Measurements from ENCODE around the gene TMC3. TPM values are rescaled to one million over a fixed set of nuclear protein-coding genes. Genes with fewer than 3 reads are reported as not detected.
"Not testable (repeated sequence)": the region's sequence is repeated elsewhere in the genome, so short reads cannot be mapped to it uniquely, and the experiment has no call there.

The TMC3 gene
- total RNA-seq, 1 donor from 2014 or later = not detected

DNA sequence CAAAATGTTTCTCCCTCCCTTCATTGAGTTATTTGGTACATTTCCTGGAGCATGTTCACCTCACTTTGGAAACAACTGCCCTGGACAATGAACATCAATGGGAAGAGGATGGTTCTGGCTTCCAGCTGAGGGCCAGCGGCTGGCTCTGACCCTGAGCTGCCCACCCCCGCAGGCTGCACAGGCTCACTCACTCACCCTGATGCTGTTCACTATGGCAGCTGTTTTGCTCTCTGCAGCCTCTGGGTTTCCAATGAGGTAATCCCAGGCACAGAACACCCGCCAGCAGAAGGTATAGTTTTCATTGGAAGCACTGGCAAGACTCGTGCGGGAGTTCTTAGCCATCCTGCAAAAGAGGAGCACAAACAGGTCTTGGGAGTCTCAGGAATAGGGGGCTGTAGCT lies 17.8 kb downstream of the TMC3 start:
- DNase-seq (ENCODE audit: low spot score) = no peak
- Mint-ChIP-seq H3K9me3 (no peaks in the 10 kb centered on the region), H3K4me3 (no peak overlapping the region), H3K27me3 (ENCODE audit: insufficient read depth) (peaks cover 14% of the 10 kb centered on the region), H3K4me1 (ENCODE audit: low read depth) (no peaks in the 10 kb centered on the region), H3K27ac (no peak overlapping the region), H3K36me3 (ENCODE audit: low read depth) (no peaks in the 10 kb centered on the region)
- intact Hi-C loops (cut with micrococcal nuclease) = no loop called here

DNA sequence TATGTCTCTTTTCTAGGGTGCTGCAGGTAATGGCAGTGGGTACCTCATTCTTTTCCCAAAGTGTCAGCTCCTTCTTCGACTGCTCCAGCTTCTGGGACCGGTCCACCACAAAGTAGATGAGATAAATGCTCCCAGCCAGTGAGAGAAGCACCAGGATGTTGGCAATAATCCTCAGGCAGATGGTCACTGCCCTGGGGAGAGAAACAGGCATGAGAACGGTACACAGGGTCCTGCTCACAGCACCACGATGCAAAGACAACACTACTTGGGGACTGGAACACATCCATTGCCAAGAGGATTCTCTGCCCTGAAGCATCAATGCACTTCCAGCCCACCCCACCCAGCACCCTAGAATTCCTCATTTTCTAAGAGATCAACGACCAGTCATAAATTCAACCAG lies 22.4 kb downstream of the TMC3 start:
- intact Hi-C loops (cut with micrococcal nuclease) = no loop called here
- Mint-ChIP-seq H3K36me3 (ENCODE audit: low read depth) (no peaks in the 10 kb centered on the region), H3K4me3 (no peak overlapping the region), H3K27me3 (ENCODE audit: insufficient read depth) (peaks cover 2% of the 10 kb centered on the region), H3K9me3 (no peaks in the 10 kb centered on the region), H3K4me1 (ENCODE audit: low read depth) (no peaks in the 10 kb centered on the region), H3K27ac (no peak overlapping the region)
- no peak for DNase-seq (ENCODE audit: low spot score)

DNA sequence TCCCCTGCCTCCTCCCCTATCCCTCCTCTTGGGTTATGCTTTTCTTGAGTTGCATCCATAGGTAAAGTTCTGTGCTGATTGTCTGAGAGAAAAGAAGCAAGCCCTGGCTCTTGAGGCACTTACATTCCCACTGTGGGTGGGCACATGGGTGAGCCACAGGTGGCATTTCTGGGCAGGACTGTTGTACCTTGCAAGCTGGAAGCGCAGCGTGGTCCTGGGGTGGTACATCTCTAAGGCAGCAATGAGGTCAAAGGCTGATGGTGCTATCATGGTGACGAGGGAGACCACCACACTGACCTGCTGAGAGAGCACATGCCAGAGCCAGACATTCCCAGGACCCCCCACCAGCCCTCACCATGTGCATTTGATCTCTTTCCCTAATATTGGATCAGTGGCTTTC lies 24.7 kb downstream of the TMC3 start:
- H3K36me3 Mint-ChIP-seq (ENCODE audit: low read depth) = no peaks in the 10 kb centered on the region
- H3K4me1 Mint-ChIP-seq (ENCODE audit: low read depth) = no peaks in the 10 kb centered on the region
- H3K4me3 Mint-ChIP-seq = no peak overlapping the region
- DNase-seq (ENCODE audit: low spot score) = no peak
- no peak overlapping the region for H3K27ac Mint-ChIP-seq
- H3K27me3 Mint-ChIP-seq (ENCODE audit: insufficient read depth) = peaks cover 2% of the 10 kb centered on the region
- intact Hi-C loops (cut with micrococcal nuclease) = no loop called here
- H3K9me3 Mint-ChIP-seq = no peaks in the 10 kb centered on the region

DNA sequence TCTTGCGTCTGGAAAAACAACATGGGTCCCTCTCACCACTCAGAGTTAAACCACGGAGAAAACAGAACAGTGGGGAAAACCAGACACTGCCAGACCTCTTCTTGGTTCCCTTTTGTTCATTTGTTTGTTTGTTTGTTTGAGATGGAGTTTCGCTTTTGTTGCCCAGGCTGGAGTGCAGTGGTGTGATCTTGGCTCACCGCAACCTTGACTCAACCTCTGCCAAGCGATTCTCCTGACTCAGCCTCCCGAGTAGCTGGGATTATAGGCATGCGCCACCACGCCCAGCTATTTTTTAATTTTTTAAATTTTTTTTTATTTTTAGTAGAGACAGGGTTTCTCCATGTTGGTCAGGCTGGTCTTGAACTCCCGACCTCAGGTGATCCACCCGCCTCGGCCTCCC lies 25.3 kb downstream of the TMC3 start:
- H3K27me3 Mint-ChIP-seq (ENCODE audit: insufficient read depth); H3K4me1 Mint-ChIP-seq (ENCODE audit: low read depth); H3K27ac Mint-ChIP-seq; H3K9me3 Mint-ChIP-seq; H3K4me3 Mint-ChIP-seq; intact Hi-C loops (cut with micrococcal nuclease); H3K36me3 Mint-ChIP-seq (ENCODE audit: low read depth); DNase-seq (ENCODE audit: low spot score): not testable (repeated sequence)

DNA sequence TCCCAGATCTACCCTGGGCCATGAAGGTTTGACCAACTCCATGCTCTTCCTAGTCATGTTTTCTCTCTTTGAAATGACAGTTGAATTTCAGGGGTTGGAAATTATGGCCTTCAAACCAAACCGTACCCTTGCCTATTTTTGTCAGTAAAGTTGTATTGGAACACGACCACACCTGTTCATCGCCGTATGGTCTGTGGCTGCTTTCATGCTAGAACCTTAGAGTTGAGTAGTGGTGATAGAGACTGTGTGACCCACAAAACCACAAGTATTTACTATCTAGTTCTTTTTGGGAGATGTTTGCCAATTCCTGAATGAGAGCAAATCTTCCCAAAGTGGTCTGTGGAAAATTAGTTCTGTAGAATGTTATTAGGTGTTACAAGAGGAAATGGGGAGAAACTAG lies 26.1 kb downstream of the TMC3 start:
- Mint-ChIP-seq H3K4me1 (ENCODE audit: low read depth) (no peaks in the 10 kb centered on the region), H3K36me3 (ENCODE audit: low read depth) (no peaks in the 10 kb centered on the region), H3K27me3 (ENCODE audit: insufficient read depth) (peaks cover 5% of the 10 kb centered on the region), H3K27ac (no peak overlapping the region), H3K9me3 (no peaks in the 10 kb centered on the region), H3K4me3 (no peak overlapping the region)
- intact Hi-C loops (cut with micrococcal nuclease) = no loop called here
- no peak for DNase-seq (ENCODE audit: low spot score)

DNA sequence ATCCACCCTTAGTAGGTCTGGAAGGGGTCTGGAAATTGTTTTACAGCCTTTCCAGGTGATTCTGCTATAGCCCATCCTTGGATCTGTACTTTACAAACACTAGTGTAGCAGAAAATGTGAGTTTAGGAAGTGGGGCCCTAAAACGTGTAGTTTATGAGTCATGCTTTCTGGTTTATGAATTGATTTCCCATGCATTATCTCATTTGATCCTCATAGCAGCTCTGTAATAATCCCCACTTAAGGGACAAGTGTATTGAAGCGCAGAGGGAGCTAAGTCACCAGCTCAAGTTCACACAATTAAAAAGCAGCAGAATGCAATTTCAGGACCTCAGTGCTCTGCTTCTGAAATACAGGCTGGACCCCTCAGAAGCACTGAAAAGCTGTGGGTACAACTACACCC lies 27.4 kb downstream of the TMC3 start:
- no peak for DNase-seq (ENCODE audit: low spot score)
- Mint-ChIP-seq H3K9me3 (no peaks in the 10 kb centered on the region), H3K27ac (no peak overlapping the region), H3K36me3 (ENCODE audit: low read depth) (no peaks in the 10 kb centered on the region), H3K4me3 (no peak overlapping the region), H3K27me3 (ENCODE audit: insufficient read depth) (peaks cover 7% of the 10 kb centered on the region), H3K4me1 (ENCODE audit: low read depth) (no peaks in the 10 kb centered on the region)
- intact Hi-C loops (cut with micrococcal nuclease) = no loop called here

DNA sequence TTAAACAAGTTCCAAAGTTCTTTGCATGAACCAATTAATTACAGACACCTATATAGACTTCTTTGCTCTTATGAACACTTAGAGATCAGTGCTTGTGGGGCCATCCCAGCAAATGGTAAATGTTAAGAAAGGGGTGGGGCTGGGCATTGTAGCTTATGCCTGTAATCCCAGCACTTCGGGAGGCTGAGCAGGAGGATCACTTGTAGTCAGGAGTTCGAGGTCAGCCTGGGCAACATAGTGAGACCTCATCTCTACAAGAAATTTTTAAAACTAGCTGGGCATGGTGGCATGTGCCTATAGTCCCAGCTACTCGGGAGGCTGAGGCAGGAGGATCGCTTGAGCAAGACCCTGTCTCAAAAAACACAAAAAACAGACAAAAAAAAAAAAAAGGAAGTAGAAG lies 30.6 kb downstream of the TMC3 start:
- no peak for DNase-seq (ENCODE audit: low spot score)
- no peak overlapping the region for H3K27ac Mint-ChIP-seq
- H3K4me1 Mint-ChIP-seq (ENCODE audit: low read depth) = no peaks in the 10 kb centered on the region
- no peaks in the 10 kb centered on the region for H3K36me3 Mint-ChIP-seq (ENCODE audit: low read depth)
- H3K9me3 Mint-ChIP-seq = no peaks in the 10 kb centered on the region
- no peak overlapping the region for H3K4me3 Mint-ChIP-seq
- peaks cover 17% of the 10 kb centered on the region for H3K27me3 Mint-ChIP-seq (ENCODE audit: insufficient read depth)
- intact Hi-C loops (cut with micrococcal nuclease) = no loop called here

DNA sequence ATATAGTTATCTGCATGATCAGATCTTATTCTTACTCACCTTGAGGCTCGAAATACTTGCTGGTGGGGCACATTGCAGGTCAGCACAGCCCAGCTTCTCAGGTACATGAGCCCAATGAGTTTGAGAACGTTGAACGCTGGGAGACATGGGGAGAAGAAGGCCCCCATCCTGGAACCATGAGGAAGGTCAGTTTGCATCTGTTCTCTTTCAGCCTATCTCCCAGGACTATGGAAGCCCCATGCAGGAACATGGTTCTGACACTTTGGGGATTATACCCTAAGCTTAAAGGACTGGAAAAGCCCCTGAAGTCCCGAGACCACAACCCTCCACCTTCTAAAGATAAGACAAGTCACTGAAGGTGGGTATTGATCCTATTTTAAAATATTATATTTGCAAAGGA lies 32.7 kb downstream of the TMC3 start:
- Mint-ChIP-seq H3K4me3 (no peak overlapping the region), H3K9me3 (no peaks in the 10 kb centered on the region), H3K36me3 (ENCODE audit: low read depth) (no peaks in the 10 kb centered on the region), H3K27me3 (ENCODE audit: insufficient read depth) (peaks cover 17% of the 10 kb centered on the region), H3K4me1 (ENCODE audit: low read depth) (no peaks in the 10 kb centered on the region), H3K27ac (no peak overlapping the region)
- DNase-seq (ENCODE audit: low spot score) = no peak
- intact Hi-C loops (cut with micrococcal nuclease) = no loop called here

DNA sequence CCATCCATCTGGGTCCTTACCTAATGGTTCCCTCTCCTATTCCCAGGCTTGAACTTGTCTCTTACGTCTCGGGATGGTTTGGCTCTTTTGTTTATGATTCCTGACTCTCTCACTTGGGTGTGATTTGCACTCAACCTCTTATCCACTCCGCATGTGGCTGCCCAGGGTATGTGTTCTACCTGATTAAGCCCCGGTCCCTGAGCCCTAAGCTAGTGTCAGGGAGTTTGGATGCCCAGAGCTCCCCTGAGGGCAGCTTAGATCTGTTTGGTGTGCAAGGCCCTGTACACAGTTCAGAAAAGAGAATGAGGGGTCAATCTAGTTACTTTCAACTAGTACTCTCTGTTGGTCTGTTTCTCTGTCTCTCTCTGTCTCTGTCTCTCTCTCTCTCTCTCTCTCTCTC lies 34.2 kb downstream of the TMC3 start:
- H3K27ac Mint-ChIP-seq = no peak overlapping the region
- no peaks in the 10 kb centered on the region for H3K9me3 Mint-ChIP-seq

DNA sequence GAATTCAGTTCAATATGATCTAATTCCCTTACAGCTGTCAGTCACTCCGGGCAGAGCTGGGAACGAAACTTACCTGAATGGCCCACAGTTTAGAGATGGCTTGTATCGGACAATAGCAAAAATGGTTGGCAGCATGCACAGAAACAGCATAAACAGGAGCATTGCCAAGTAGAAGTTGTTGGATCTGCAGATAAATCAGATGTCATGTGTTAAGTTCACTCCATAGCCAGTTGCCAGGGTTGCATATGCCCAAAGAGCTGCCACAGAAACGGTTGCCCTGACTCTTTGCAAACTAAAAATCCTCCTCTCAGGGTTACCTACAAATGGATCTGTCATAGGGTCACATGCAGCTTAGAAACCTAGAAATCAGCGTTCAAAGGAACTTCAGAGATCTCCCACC lies 34.7 kb downstream of the TMC3 start:
- Mint-ChIP-seq H3K4me3 (no peak overlapping the region), H3K36me3 (ENCODE audit: low read depth) (no peaks in the 10 kb centered on the region), H3K9me3 (no peaks in the 10 kb centered on the region), H3K27me3 (ENCODE audit: insufficient read depth) (peaks cover 17% of the 10 kb centered on the region), H3K4me1 (ENCODE audit: low read depth) (no peaks in the 10 kb centered on the region), H3K27ac (no peak overlapping the region)
- intact Hi-C loops (cut with micrococcal nuclease) = no loop called here
- DNase-seq (ENCODE audit: low spot score) = no peak

More for the DNA sequence above, 34.2 kb downstream of the TMC3 start:
- Mint-ChIP-seq H3K27me3 (ENCODE audit: insufficient read depth) (peaks cover 17% of the 10 kb centered on the region), H3K4me3 (no peak overlapping the region), H3K4me1 (ENCODE audit: low read depth) (no peaks in the 10 kb centered on the region), H3K36me3 (ENCODE audit: low read depth) (no peaks in the 10 kb centered on the region)
- intact Hi-C loops (cut with micrococcal nuclease) = no loop called here
- DNase-seq (ENCODE audit: low spot score) = no peak

DNA sequence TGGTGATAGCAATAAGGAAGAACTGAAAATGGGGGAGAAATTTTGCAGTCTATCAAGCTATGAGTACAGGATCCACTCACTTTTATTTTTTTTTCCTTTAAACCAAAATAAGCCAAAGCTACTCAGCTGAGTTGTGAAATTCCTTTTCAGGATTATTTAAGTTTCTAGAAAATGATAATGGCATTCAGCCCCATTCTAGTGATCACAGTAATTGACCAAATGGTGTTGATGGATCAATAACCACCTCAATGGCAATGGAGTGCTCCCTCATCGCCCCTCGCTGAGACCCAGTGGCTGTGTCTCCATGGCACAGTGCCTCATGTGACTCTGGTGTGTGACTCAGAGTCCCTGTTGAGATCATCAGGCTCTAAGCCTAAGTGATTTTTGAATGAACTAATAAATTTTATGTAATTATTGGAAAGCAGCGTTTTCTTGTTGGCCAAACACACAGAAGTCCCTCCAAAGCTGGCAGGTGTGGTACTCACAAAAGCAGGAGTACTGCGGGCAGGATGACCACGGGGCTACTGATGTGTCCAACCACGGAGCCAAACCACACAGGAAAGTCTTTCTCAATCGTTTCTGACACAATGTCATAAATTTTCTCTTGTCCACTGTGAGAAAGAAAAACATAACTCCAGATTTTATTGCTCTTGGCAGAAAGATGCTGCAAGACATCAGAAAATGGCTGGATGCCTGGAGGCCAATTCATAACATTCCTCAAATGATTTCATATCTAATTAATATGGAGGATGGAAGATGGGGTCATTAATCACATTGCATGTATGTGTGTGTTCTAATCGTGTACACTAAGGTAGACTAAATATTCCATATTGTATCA lies 35.6 kb downstream of the TMC3 start:
- H3K9me3 Mint-ChIP-seq = no peaks in the 10 kb centered on the region
- peaks cover 12% of the 10 kb centered on the region for H3K27me3 Mint-ChIP-seq (ENCODE audit: insufficient read depth)
- intact Hi-C loops (cut with micrococcal nuclease) = no loop called here
- no peaks in the 10 kb centered on the region for H3K4me1 Mint-ChIP-seq (ENCODE audit: low read depth)
- no peaks in the 10 kb centered on the region for H3K36me3 Mint-ChIP-seq (ENCODE audit: low read depth)
- H3K27ac Mint-ChIP-seq = no peak overlapping the region
- no peak overlapping the region for H3K4me3 Mint-ChIP-seq
- DNase-seq (ENCODE audit: low spot score) = no peak

DNA sequence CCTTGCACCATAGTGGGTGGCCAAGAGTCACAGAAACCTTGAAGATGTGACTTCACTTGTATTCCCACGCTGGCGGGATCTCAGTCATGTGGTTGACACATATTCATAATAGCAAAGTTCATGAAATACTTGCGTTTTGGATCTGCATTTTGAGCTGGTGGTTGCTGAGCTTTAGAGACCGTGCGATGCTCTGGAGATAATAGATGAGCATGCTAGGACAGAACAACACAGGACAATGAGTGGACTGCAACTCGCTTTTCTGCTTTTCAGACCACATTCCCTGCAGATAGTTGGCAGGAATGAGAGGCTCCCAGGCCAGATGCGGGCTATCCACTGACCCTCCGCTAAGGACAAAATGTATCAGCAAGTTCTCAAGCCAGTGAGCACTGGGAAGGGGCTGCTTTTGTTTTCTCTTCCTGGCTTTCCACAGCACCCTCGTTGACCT lies 36.3 kb downstream of the TMC3 start:
- Mint-ChIP-seq H3K27me3 (ENCODE audit: insufficient read depth) (peaks cover 12% of the 10 kb centered on the region), H3K27ac (no peak overlapping the region), H3K4me3 (no peak overlapping the region), H3K4me1 (ENCODE audit: low read depth) (no peaks in the 10 kb centered on the region), H3K36me3 (ENCODE audit: low read depth) (no peaks in the 10 kb centered on the region), H3K9me3 (no peaks in the 10 kb centered on the region)
- no peak for DNase-seq (ENCODE audit: low spot score)
- intact Hi-C loops (cut with micrococcal nuclease) = no loop called here

DNA sequence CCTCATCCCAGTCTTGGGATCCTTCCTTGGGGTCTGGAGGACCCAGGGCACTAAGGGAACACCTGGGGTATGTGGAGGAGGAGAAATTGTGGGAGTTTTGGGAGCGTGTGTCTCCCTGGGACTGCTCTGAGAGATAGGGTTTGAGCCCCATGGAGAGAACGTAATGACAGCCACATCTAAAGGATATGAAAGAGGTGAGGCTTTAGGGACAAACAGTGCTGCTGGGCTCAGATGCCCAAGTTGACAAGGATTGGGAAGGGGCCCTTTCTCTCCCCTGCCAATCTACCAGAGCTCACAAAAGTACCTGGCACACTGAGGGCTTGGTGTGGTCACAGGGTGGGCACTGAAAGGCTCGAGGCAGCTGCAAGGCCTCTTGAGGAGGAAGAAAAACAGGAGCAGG lies 36.8 kb downstream of the TMC3 start:
- Mint-ChIP-seq H3K27me3 (ENCODE audit: insufficient read depth) (peaks cover 12% of the 10 kb centered on the region), H3K4me3 (no peak overlapping the region), H3K27ac (no peak overlapping the region), H3K4me1 (ENCODE audit: low read depth) (no peaks in the 10 kb centered on the region), H3K9me3 (no peaks in the 10 kb centered on the region), H3K36me3 (ENCODE audit: low read depth) (no peaks in the 10 kb centered on the region)
- intact Hi-C loops (cut with micrococcal nuclease) = no loop called here
- no peak for DNase-seq (ENCODE audit: low spot score)

DNA sequence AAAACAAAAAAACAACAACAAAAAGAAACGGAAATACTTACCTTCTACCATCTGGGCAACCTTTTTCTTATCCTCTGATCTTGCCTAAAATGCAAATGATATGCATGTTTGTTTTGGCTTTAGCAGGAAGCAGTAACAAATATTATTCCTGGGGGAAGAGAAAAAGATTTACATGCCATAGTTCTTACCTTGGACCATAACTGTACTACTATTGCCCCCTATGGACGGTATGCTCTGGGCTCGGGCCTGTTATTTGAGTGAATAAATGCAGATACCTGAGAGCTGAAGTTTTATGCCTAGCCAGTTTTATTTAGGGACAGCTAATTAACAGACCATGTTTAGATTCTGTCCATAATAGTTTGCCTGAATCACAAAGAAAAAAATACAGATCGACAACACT lies 37.4 kb downstream of the TMC3 start:
- no peak overlapping the region for H3K4me3 Mint-ChIP-seq
- intact Hi-C loops (cut with micrococcal nuclease) = loop anchor here (1.0 kb wide), 1 partner anchor 61 kb away; no protein-coding TSS in a partner anchor
- no peaks in the 10 kb centered on the region for H3K4me1 Mint-ChIP-seq (ENCODE audit: low read depth)
- peaks cover 9% of the 10 kb centered on the region for H3K27me3 Mint-ChIP-seq (ENCODE audit: insufficient read depth)
- no peak overlapping the region for H3K27ac Mint-ChIP-seq
- no peaks in the 10 kb centered on the region for H3K36me3 Mint-ChIP-seq (ENCODE audit: low read depth)
- DNase-seq (ENCODE audit: low spot score) = no peak
- H3K9me3 Mint-ChIP-seq = no peaks in the 10 kb centered on the region
